ENCODE measurements around the gene EHF. TPM values are rescaled to one million over a fixed set of nuclear protein-coding genes. Genes with fewer than 3 reads are reported as not detected.

EHF gene
- total and polyA plus RNA-seq, 2 of the 13 experiments (the other 11 are each of a cell fraction or from before 2014, with no cell fraction given) = 0.04 to 0.46 TPM

DNA sequence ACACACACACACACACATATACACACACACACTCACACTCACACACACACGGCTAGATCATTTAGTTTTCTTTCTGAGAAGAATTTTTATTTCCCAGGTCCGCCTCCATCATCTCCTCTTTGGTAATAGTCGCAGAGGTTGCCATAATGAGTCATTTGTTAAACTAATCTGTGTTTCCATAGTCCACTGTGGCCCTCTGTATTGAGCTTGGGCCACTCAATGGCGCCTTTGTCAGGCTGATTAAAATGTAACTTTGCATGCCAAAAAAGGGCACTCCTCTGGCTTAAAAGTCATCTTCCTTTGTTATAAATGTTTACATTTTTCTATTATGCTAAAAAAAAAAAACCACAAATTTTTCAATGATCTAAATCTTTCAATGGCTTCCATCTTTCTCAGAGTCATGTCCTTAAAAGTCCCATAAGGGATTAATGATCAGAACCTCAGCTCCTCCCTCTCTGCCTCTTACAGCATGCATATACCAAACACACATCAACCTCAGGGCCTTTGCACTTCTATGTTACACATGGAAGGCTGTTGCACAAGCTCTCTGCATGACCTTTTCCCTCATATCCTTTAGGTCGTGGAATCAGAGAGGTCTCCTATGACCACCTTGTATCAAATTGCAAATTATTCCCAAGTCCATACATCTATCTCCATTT is 35.3 kb downstream of the EHF start:
- Histone ChIP-seq H3K79me2 (ENCODE audit: insufficient read depth, low read length) (no peaks in the 10 kb centered on the region), H3K4me2 (ENCODE audit: low read depth, low read length) (peak overlapping the region; percentile 82), H2AFZ (ENCODE audit: low read length) (no peak overlapping the region), H3K4me3 (replicated peaks in 1 of 3; ENCODE audit: insufficient read depth in 1 of 3, low read depth in 2 of 3, low read length in 3 of 3) (peak overlapping the region in 1 of 3 experiments; percentile 34; a peak in 1 of 6 replicates), H3K27me3 (ENCODE audit: control insufficient read depth in 1 of 2, insufficient read depth in 2 of 2, low read length in 2 of 2) (no peaks in the 10 kb centered on the region), H3K9me3 (ENCODE audit: low read length) (no peaks in the 10 kb centered on the region), H3K4me1 (ENCODE audit: insufficient read depth, low read length) (peaks cover 89% of the 10 kb centered on the region), H3K9ac (ENCODE audit: insufficient read depth, low read depth, low read length) (peak overlapping the region; percentile 92), H4K20me1 (ENCODE audit: insufficient read depth, low read length) (no peaks in the 10 kb centered on the region), H3K36me3 (replicated peaks in 1 of 2; ENCODE audit: control insufficient read depth in 1 of 2, insufficient read depth in 2 of 2, low read length in 2 of 2) (no peaks in the 10 kb centered on the region), H3K27ac (ENCODE audit: extremely low read length, insufficient read depth, low read length) (peak overlapping the region; percentile 100)
- POLR2A ChIA-PET = interaction anchor here (0.7 to 5.1 kb wide), 8 partner anchors 8 to 274 kb away, joined by 3 to 145 read pairs (median 16); no protein-coding TSS in a partner anchor
- in situ Hi-C loops (cut with HindIII; ENCODE audit: extremely low pct_ligation_motif_present, low pct_unique_long_range_greater_than_20kb) (loop anchor here (10.0 kb wide), 1 partner anchor 51 kb away; no protein-coding TSS in a partner anchor), intact Hi-C loops (cut with micrococcal nuclease; ENCODE audit: unreplicated experiment) (loop anchor here (10.0 kb wide), 1 partner anchor 739 kb away; no protein-coding TSS in a partner anchor)
- peak; percentile 96 for DNase-seq (ENCODE audit: low spot score)
- WGBS (ENCODE audit: low lambda C conversion rate) = 7% methylated on average over 5 of the region's 5 CpGs
- peak; percentile 62 for FAIRE-seq
- CTCF ChIA-PET (ENCODE audit: low intra/inter-chr PET ratio, low total read pairs) = no interaction called here
- peak; percentile 66 for ATAC-seq
- no TSS peak for BruUV-seq (replicated peaks)
- TF ChIP-seq, protein P1, sequence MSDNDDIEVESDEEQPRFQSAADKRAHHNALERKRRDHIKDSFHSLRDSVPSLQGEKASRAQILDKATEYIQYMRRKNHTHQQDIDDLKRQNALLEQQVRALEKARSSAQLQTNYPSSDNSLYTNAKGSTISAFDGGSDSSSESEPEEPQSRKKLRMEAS (IDR thresholded peaks at IDR 0.05) = peak; percentile 72
- TF ChIP-seq, protein P2, sequence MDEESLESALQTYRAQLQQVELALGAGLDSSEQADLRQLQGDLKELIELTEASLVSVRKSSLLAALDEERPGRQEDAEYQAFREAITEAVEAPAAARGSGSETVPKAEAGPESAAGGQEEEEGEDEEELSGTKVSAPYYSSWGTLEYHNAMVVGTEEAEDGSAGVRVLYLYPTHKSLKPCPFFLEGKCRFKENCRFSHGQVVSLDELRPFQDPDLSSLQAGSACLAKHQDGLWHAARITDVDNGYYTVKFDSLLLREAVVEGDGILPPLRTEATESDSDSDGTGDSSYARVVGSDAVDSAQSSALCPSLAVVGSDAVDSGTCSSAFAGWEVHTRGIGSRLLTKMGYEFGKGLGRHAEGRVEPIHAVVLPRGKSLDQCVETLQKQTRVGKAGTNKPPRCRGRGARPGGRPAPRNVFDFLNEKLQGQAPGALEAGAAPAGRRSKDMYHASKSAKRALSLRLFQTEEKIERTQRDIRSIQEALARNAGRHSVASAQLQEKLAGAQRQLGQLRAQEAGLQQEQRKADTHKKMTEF (CRISPR knock-in tag; IDR thresholded peaks at IDR 0.05) = peak; percentile 29; the same call in 1 of the 2 replicates
- TF ChIP-seq, protein P3, sequence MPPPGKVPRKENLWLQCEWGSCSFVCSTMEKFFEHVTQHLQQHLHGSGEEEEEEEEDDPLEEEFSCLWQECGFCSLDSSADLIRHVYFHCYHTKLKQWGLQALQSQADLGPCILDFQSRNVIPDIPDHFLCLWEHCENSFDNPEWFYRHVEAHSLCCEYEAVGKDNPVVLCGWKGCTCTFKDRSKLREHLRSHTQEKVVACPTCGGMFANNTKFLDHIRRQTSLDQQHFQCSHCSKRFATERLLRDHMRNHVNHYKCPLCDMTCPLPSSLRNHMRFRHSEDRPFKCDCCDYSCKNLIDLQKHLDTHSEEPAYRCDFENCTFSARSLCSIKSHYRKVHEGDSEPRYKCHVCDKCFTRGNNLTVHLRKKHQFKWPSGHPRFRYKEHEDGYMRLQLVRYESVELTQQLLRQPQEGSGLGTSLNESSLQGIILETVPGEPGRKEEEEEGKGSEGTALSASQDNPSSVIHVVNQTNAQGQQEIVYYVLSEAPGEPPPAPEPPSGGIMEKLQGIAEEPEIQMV (CRISPR knock-in tag; IDR thresholded peaks at IDR 0.05; ENCODE audit: low read depth) = no peak; the same call in 1 of the 2 replicates
- TF ChIP-seq STAG1 (CRISPR knock-in tag; IDR thresholded peaks at IDR 0.05) (no peak), STAT5B (CRISPR knock-in tag; IDR thresholded peaks at IDR 0.05) (0 out of 2 replicates have a peak, but pooled peaks have one; percentile 41), KLF11 (CRISPR knock-in tag; IDR thresholded peaks at IDR 0.05) (no peak), ELF3 (CRISPR knock-in tag; IDR thresholded peaks at IDR 0.05) (peak; percentile 19; the same call in 1 of the 2 replicates), SP140L (CRISPR knock-in tag; IDR thresholded peaks at IDR 0.05; ENCODE audit: borderline replicate concordance) (no peak), HDAC2 (CRISPR knock-in tag; IDR thresholded peaks at IDR 0.05) (peak; percentile 78), U2AF2 (IDR thresholded peaks at IDR 0.05; ENCODE audit: low read depth, low read length) (no peak), ZNF335 (CRISPR knock-in tag; IDR thresholded peaks at IDR 0.05) (0 out of 2 replicates have a peak, but pooled peaks have one; percentile 22), HNRNPUL1 (IDR thresholded peaks at IDR 0.05; ENCODE audit: low read depth, low read length) (peak; percentile 18; the same call in 1 of the 2 replicates), ZNF75D (CRISPR knock-in tag; IDR thresholded peaks at IDR 0.05; ENCODE audit: borderline replicate concordance) (no peak), DMAP1 (CRISPR knock-in tag; IDR thresholded peaks at IDR 0.05) (0 out of 2 replicates have a peak, but pooled peaks have one; percentile 22)
- TF ChIP-seq, protein P4, sequence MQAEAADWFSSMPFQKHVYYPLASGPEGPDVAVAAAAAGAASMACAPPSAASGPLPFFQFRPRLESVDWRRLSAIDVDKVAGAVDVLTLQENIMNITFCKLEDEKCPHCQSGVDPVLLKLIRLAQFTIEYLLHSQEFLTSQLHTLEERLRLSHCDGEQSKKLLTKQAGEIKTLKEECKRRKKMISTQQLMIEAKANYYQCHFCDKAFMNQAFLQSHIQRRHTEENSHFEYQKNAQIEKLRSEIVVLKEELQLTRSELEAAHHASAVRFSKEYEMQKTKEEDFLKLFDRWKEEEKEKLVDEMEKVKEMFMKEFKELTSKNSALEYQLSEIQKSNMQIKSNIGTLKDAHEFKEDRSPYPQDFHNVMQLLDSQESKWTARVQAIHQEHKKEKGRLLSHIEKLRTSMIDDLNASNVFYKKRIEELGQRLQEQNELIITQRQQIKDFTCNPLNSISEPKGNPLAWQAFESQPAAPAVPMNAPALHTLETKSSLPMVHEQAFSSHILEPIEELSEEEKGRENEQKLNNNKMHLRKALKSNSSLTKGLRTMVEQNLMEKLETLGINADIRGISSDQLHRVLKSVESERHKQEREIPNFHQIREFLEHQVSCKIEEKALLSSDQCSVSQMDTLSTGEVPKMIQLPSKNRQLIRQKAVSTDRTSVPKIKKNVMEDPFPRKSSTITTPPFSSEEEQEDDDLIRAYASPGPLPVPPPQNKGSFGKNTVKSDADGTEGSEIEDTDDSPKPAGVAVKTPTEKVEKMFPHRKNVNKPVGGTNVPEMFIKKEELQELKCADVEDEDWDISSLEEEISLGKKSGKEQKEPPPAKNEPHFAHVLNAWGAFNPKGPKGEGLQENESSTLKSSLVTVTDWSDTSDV (CRISPR knock-in tag; IDR thresholded peaks at IDR 0.05) = no peak
- TF ChIP-seq, protein P5, sequence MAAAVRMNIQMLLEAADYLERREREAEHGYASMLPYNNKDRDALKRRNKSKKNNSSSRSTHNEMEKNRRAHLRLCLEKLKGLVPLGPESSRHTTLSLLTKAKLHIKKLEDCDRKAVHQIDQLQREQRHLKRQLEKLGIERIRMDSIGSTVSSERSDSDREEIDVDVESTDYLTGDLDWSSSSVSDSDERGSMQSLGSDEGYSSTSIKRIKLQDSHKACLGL (CRISPR knock-in tag; IDR thresholded peaks at IDR 0.05) = no peak
- TF ChIP-seq, protein P6, sequence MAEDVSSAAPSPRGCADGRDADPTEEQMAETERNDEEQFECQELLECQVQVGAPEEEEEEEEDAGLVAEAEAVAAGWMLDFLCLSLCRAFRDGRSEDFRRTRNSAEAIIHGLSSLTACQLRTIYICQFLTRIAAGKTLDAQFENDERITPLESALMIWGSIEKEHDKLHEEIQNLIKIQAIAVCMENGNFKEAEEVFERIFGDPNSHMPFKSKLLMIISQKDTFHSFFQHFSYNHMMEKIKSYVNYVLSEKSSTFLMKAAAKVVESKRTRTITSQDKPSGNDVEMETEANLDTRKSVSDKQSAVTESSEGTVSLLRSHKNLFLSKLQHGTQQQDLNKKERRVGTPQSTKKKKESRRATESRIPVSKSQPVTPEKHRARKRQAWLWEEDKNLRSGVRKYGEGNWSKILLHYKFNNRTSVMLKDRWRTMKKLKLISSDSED (CRISPR knock-in tag; IDR thresholded peaks at IDR 0.05) = no peak

Data from HepG2 (cell line).